Left renal cortex interstitium (tissue), 4 donors: ENCODE results near the gene PCMT1. TPM values are rescaled to one million over a fixed set of nuclear protein-coding genes. Genes with fewer than 3 reads are reported as not detected.
"Not testable (repeated sequence)": the region's sequence is repeated elsewhere in the genome, so short reads cannot be mapped to it uniquely, and the experiment has no call there.

Experiments
- DNase-seq, 4 donors: peaks; one replicate each; pipeline ENCODE4 v3.0.0-alpha.2; 2013; ENCODE audit warnings: low read depth in 4 of 4, low spot score in 2 of 4, missing footprints in 1 of 4
- polyA plus RNA-seq, 4 donors: library from polyadenylated mRNA; unstranded; fragments of 120-200 nt; gene quantifications; one replicate each; pipeline ENCODE4 v1.2.1, GENCODE V29; 2013; ENCODE audit not compliant: insufficient read length in 4 of 4

PCMT1 gene
- polyA plus RNA-seq, 4 donors, result 83.3 to 98.4 (median 90.1) TPM

GRCh38 chr6:149852180-149852579 is 102.6 kb downstream of the PCMT1 start:
- DNase-seq, result no peak

- DNase-seq, result no peak
Measured at GRCh38 chr6:149852881-149853280, 103.3 kb downstream of the PCMT1 start.

GRCh38 chr6:149854017-149854416 is 104.5 kb downstream of the PCMT1 start:
- DNase-seq, result not testable (repeated sequence)

GRCh38 chr6:149854532-149854931 is 105.0 kb downstream of the PCMT1 start:
- no peak for DNase-seq

- no peak for DNase-seq
Measured at GRCh38 chr6:149855040-149855654, 105.6 kb downstream of the PCMT1 start.

- DNase-seq, result no peak
Measured at GRCh38 chr6:149855741-149856140, 106.2 kb downstream of the PCMT1 start.

GRCh38 chr6:149856256-149856994 is 106.9 kb downstream of the PCMT1 start:
- no peak for DNase-seq

- no peak for DNase-seq
Measured at GRCh38 chr6:149857541-149857940, 108.0 kb downstream of the PCMT1 start.

GRCh38 chr6:149859368-149859767 is 109.8 kb downstream of the PCMT1 start:
- DNase-seq, result no peak

- no peak for DNase-seq
Measured at GRCh38 chr6:149859938-149860337, 110.4 kb downstream of the PCMT1 start.

- no peak for DNase-seq
Measured at GRCh38 chr6:149860513-149860833, 110.9 kb downstream of the PCMT1 start.

Other genes with a start within 250 kb of the PCMT1 start
- 10 to 100 TPM; 52.1 to 66.2 (median 58.3) TPM for gene PPIL4, start 203.7 kb upstream of the PCMT1 start, polyA plus RNA-seq
- 10 to 100 TPM; 80.4 to 99.1 (median 91.6) TPM for gene GINM1, start 183.4 kb upstream of the PCMT1 start, polyA plus RNA-seq
- gene KATNA1, start 101.0 kb upstream of the PCMT1 start, polyA plus RNA-seq, result 10 to 100 TPM; 26.2 to 30.7 (median 28.7) TPM
- gene LATS1, start 31.6 kb upstream of the PCMT1 start, polyA plus RNA-seq, result 10 to 100 TPM; 25.9 to 33.8 (median 32.4) TPM
- gene NUP43, start 3.2 kb upstream of the PCMT1 start, polyA plus RNA-seq, result 10 to 100 TPM; 36.0 to 53.4 (median 43.3) TPM
- 10 to 100 TPM; 33.0 to 36.0 (median 34.0) TPM for gene LRP11, start 114.6 kb downstream of the PCMT1 start, polyA plus RNA-seq
- gene RAET1E, start 148.4 kb downstream of the PCMT1 start, polyA plus RNA-seq, result 1 to 10 TPM in 1 of 4 donors, under 1 TPM in 3; 0.29 to 1.1 (median 0.70) TPM
- gene RAET1G, start 173.4 kb downstream of the PCMT1 start, polyA plus RNA-seq, result 1 to 10 TPM in 3 of 4 donors, under 1 TPM in 1; 0.90 to 1.8 (median 1.2) TPM
- gene ULBP2, start 192.3 kb downstream of the PCMT1 start, polyA plus RNA-seq, result under 1 TPM; 0.41 to 0.74 (median 0.54) TPM
- gene ULBP1, start 214.2 kb downstream of the PCMT1 start, polyA plus RNA-seq, result 1 to 10 TPM in 3 of 4 donors, under 1 TPM in 1; 0.99 to 1.8 (median 1.6) TPM